ENCODE results near the gene C1QL4.
"Not testable (repeated sequence)": the region's sequence is repeated elsewhere in the genome, so short reads cannot be mapped to it uniquely, and the experiment has no call there.

C1QL4 gene

GRCh38 chr12:49347311-49348193 is 10.6 kb upstream of the C1QL4 start:
- DNase-seq: peak; percentile 17

DNA sequence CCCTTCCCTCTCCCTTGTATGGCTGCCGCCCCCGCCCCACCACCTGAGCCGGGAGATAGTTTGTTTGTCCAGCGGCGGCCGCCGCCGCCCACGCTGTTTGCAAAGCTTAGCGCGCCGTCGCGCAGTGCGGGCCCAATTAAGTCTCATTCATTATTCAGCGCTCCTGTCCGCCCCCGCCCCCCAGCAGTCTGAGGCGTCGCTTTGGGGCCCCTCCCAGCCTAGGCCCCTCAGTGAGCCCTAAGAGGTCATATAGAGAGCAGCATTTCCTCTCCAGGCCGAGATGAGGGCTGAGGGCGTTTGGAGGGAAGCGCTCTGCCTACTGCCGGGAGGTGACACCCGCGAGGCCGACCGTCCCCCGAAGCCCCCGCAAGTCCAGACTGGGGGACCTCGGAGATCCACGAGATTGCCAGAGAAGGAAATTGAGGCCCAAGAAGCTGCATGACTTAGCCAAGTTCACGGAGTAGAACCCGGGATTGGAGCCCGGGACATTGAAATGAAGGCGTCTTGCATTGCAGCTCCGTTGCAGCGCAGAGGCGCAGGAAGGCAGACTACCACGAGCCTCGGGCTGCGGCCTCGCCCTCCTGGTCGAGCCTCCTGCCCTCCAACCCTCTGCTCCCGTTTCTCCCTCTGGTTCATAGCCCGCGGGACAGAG is 9.8 kb upstream of the C1QL4 start, which contains the start of gene DNAJC22:
TSS of gene DNAJC22 (plus strand) at position 230 of the 652 bp plus-strand sequence. CDS start 1,985 bp downstream, outside the sequence.
- no peak for DNase-seq

DNA sequence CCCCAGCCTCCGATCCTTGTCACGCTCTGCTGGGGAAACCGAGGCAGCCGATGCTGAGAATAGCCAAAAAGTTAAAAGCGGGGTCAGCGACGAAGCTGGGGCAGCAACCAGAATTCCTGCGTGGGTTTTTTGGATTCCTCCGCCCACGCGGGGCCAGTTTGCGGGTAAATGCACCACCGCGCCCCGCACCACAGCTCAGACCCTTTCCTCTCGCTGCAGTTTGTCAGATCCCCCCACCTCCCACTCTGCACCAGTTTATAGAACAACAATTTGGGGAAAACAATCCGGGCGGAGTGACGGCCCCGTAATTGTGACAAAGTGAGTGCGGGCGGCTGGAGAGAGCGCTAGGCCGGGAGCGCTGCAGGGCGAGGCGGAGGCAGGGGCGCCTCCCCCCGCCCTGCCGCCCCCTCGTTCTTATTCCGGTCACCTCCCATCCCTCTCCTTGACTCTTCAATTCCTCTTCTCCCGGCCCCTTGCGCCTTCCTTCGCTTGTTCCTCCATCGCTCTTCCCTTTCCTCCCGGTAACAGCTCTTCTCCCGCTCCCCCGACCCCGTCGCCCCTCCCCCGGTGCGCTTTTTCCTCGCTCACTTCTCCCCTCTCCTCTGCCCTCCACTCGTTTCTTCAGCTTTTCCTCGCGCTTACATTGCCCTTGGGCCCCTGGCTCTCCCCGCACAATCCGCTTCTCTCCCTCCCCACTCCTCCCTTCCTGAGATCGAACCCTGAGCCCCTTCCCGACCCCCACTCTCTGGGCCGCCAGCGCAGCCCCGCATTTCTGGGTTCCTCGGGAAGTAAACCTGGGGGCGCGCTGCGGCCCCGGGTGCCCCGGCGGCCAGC is 9.1 kb upstream of the C1QL4 start:
- DNase-seq: no peak

- DNase-seq: no peak
Observed at GRCh38 chr12:49345051-49345824, 8.2 kb upstream of the C1QL4 start.

DNA sequence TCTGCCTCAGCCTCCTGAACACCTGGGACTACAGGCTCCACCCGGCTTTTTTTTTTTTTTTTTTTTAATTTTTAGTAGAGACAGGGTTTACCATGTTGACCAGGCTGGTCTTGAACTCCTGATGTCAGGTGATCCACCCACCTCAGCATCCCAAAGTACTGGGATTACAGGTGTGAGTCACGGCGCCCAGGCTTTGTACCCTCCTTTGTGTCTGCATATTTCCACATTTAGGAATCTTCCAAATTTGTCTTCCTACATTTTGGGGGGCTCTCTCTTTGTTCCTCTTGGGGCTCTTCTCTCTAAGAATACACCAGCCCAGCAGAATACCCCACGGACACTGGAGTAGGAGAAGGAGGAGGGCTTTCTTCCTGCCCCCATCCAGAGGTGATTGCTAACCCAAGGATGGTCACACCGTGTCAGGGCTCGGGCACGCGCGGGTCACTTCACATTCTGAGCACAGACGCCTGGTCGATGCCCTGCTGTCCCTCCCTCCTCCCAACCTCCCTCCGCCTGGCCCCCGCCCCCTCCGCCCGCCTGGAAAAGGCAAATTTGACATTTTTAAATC is 7.6 kb upstream of the C1QL4 start:
- DNase-seq: no peak

DNA sequence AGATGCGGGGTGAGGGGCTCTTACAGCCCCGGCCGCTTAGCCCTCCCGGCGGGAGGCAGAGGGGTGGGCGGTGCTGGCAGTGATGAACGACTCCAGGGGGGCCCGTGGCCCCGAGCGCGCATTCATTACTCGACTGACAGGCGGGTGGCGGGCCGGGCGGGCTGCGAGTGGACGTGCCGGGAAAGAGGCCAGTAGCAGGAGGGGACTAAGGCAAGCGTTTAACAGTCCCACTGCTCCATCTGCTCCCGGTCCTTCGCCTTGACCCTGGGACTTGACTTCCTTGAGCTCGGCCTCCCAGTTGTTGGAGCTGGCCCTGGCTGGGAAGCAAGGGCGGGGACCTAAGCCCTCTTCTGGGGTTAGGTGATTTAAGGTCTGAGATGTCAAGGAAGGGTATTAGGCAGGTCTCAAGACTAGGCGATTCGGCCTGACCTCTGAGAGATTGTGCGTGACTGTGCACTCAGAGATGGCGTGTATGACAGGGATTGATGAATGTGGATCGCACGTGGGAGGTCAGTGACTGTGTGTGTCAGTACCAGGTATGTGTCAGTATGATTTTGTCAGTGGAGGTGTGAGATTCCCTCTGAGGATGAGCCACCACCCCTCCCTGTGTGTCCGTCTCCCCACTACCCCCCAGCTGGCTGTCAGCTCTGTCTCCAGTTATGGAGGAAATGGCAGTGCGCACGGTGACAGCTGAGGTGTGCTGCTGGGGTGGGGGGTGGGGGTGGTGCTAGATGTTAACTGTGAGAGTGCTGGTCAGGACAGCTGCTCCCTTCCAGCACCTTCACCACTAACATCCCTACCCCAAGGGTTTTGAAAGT is 6.1 kb upstream of the C1QL4 start:
- DNase-seq: no peak

DNA sequence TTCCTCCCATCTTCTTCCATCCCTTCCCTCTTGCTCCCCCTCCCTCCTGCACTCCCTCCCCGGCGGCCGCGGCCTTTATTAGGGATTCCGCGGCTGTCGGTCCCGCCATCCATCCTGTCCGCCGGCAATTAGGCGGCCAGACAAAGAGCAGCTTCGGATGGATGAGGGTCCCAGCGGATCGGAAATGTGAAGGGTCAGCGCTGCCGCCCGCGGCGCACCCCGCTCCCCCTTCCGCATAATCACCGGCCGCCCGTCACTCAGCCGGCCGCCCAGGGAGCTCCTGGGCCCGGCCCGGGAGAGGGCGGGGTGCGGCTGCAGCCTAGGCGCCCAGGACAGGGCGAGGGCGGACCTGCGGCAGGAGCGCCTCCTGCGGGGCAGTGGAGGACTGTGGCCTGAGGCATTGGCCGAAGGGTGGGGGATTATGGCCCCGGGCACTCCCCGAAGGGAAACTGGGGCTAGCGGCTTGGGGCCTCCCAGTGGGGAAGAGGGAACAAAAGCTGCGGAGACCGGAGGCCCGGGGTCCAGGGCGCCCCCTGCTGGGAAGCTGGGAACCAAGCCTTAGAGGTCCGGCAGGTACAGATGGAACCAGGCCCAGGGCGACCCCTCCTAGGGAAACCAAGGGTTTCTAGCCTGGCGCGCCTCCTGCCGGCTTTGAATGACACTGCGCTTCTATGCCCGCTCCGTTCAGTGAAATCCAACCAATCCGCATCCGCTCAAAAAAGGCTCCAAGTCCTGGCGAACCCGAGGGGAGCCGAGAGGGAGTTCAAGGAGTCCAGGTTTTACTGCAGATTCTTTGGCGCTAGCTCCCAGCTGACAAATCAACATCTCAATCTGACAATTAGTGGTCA is 5.3 kb upstream of the C1QL4 start:
- DNase-seq: peak; percentile 76

GRCh38 chr12:49341777-49342065 is 4.7 kb upstream of the C1QL4 start:
- no peak for DNase-seq

DNA sequence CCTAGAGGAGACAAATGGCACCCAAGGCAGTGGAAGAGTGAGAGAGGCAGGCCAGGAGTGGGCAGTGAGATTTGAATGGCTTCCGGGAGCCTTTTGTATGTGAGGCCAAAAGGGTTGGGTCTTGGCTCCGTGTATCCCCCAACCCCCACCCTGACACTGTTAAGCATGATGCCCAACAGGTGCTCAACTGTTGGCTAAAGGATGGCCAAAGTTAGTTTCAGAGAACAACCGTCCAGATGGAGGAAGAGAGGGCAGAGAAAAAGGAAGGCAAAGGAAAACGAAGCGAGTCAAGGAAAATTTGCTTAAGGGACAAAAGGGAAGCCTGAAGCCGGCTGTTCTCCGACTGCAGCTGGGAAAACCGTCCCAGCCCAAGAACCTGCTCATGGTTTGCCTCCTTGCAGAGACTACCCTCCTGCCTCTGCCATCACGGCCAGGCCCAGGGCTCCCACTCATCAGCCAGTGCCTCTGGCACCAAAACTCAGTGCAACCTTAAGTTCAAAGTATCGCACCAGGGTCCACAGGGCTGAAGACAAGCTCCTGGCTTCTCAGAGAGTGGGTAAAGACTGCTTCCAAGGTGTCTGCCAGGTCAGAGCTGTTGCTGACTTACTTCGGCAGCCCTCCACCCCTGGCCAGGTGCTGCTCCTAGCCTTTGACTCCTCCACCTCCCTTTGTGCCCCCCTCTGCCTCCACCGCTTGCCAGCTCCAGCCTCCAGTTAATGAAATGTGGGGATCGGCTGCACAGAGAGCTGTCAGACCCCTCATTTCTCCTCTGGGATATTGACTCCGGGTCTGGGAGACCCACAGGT is 4.2 kb upstream of the C1QL4 start:
- no peak for DNase-seq

DNA sequence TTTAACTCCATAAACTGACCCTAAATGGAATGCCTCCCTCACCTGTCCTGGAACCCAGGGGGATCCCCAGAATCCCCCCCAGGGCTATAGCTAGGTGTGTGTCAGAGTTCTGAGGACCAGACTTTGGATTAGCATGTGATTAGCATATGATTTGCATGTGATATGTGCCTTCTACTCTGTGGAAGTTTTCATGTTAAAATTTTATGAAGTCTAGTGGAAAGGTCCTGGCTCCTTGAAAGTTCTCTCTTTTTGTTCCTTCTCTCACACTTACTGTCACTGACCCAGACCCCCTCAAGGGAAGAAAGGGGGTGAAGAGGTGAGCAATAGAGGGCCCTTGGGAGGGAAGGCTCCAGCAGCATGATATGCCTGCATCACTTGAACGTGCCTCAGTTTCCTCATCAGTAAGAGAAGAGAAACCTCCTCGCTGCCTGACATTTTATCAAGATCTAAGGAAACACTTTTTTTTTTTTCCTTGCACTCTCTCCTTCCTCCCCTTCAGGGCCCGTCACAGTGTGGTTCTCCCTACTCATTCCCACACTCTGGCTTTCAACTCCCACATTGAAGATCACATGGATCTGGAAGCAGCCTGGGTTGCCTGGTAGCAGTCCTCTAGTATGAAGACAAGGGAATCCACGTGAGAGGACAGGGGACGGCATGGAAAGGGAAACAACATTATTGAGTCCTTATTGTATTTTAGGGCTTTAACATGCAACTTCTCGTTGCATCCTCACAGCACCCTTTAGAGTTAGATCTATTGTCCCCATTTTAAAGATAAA is 3.3 kb upstream of the C1QL4 start:
- no peak for DNase-seq

- no peak for DNase-seq
Observed at GRCh38 chr12:49339464-49339861, 2.5 kb upstream of the C1QL4 start.

DNA sequence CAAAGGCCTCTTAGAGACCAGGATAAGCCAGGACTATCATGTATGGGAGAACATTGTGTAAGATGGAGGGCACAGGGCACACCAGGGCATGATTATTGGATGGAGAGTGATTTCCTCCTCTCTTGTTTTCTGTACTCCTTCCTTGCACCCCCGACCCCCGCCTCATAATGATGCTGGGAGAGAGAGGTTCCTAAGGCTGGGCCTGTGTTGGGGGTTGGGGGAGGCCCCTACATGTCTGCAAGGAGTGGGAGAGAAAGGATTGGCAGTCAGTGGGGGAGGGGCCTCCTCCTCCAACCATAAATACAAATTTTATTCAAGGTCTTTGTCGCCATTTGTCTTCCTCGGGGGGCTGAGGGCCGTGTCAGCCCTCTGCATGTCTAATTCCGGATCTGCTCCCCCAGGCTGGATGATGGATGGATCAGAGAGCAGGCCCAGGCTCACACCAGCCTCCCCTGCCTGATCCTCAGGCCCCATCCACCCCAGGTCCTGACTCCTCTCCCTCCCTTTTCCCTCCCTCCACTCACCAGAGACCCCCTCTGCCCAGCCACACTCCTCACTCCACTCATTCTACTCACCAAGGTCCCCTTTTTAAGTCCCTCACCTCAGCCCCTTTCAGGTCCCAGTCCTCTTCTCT is 2.0 kb upstream of the C1QL4 start:
- no peak for DNase-seq

- DNase-seq: no peak
Observed at GRCh38 chr12:49335955-49336644, 888 bp downstream of the C1QL4 start.

DNA sequence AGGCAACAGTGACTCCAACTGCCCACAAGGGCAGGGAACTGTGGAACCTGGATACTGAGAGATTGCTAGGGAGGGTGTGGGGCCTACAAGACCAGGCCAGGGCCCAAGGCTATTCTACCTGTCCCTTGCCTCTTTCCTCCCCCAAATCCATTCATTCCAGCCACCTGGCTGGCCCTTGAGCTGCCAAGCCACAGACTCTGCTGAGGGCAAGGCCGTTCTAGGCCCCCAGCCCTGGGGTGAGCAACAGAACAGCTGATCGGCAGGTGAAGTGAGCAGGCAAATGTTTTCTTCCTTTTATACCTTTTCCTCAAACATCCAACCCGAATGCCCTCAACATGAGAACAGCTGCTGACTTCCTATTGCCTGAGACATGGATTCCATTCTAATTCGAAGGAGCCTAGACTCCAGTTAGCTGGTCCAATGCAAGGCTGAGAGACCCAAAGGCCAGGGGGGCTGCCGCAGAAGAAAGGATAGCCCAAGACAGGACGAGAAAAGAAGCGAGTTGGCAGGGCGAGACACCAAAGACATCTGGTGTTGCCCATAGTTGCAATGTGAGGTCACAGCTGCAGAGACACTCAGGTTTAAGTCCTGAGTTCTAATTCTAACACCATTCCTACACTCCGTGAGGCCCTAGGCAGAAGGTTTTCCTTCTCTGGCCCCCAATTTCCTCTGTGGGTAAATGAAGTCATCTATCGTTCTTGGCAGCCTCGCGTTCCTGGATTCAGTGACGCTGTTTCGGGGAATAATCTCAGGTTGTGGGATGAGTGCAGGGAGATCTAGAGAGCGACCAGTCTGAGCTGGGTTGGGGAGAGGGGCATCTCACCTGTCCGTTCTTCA is 1.7 kb downstream of the C1QL4 start:
- no peak for DNase-seq

DNA sequence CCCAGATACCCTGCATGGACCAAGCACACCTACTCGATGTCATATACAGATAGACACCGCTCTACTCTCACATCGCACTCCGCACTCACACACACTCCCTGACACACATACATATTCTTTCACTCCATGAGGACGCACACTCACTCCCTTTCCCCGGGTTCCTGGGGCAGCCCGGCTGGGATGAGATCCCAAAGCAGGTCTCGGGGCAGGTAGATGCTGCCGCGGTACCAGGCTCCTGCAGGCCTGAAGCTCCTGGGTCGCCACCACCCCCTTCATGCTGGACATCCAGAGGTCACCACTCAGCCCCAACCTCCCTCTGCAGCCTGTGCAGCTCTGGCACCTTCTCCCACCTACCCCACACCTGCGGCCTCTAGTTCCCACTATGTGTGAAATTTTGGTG is 2.3 kb downstream of the C1QL4 start:
- DNase-seq: no peak

DNA sequence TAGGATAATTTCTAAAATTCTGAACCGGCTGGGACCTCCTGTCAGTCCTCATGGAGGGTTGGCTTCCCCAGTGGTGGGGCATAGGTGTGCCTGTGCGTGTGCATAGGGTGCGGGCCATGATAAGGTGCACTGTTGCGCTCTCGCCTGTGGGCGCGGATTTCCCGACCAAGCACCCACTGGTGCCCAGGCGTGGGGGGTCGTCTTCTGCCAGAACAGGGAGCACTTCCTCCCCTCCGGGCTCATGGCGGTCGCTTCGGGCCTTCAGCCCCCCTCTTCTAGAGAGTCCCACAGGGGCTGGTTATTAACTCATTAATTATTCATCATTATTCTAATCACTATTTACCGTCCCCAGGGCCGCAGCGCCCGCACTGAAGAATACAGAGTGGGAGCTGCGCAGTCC is 2.8 kb downstream of the C1QL4 start:
- DNase-seq: no peak

DNA sequence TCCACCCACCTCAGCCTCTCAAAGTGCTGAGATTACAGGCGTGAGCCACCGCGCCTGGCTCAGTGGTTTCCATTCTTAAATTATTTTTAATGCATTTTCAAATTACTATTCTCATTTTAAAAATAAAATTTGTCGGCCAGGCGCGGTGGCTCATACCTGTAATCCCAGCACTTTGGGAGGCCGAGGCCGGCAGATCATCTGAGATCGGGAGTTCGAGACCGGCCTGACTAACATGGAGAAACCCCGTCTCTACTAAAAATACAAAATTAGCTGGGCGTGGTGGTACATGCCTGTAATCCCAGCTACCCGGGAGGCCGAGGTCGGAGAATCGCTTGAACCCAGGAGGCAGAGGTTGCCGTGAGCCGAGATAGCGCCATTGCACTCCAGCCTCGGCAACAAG is 3.2 kb downstream of the C1QL4 start:
- not testable (repeated sequence) for DNase-seq

Data from DMS153 (cell line).